H1 (cell line): ENCODE results near the gene TIMM22. TPM values are rescaled to one million over a fixed set of nuclear protein-coding genes. Genes with fewer than 3 reads are reported as not detected.

Experiments
- CTCF ChIA-PET: fragments of 300-600 bp; sonication (Branson Sonifier 250); formaldehyde crosslinking; loops from one replicate; lab custom pipeline; 2021; ENCODE audit not compliant: partially characterized antibody; lab: Charles Lee
- POLR2A ChIA-PET: fragments of 300-600 bp; sonication (Branson Sonifier 250); formaldehyde crosslinking; loops from one replicate; lab custom pipeline; 2021; ENCODE audit warnings: inconsistent platforms; ENCODE audit not compliant: partially characterized antibody; lab: Charles Lee
- DNase-seq, 2 experiments: peaks; one replicate each; pipeline versions ENCODE4 v3.0.0 to v3.0.0-alpha.2; 2010 to 2022; ENCODE audit warnings: low spot score in 2 of 2, low read depth in 1 of 2, mixed read lengths in 1 of 2
- FAIRE-seq: peaks from 2 replicates; lab custom pipeline; 2011; peaks lifted over from hg19 to GRCh38; lab: Jason Lieb, UNC
- H2AFZ ChIP-seq: 2 replicates; pipeline ENCODE4 v1.8.1; 2012; ENCODE audit warnings: low read length, inconsistent platforms
- H2AK5ac ChIP-seq: 2 replicates; pipeline ENCODE4 v1.6.1; 2013; ENCODE audit warnings: low read depth, low read length
- H2BK120ac ChIP-seq: replicated peaks from 2 replicates; pipeline ENCODE3; 2013; ENCODE audit warnings: low read depth, low read length, inconsistent platforms
- H2BK12ac ChIP-seq: 2 replicates; pipeline ENCODE4 v1.6.1; 2013; ENCODE audit warnings: low read depth, low read length
- H2BK15ac ChIP-seq: 2 replicates; pipeline ENCODE4 v1.6.1; 2013; ENCODE audit warnings: low read length
- H2BK20ac ChIP-seq: 2 replicates; pipeline ENCODE4 v1.6.1; 2013; ENCODE audit warnings: low read length
- H2BK5ac ChIP-seq: 2 replicates; pipeline ENCODE4 v1.6.1; 2013; ENCODE audit warnings: low read depth, low read length
- H3K14ac ChIP-seq: 2 replicates; pipeline ENCODE4 v1.6.1; 2013; ENCODE audit warnings: inconsistent platforms; ENCODE audit not compliant: insufficient read length
- H3K18ac ChIP-seq: 2 replicates; pipeline ENCODE4 v1.6.1; 2013; ENCODE audit warnings: low read length; ENCODE audit errors: extremely low read depth
- H3K23ac ChIP-seq: 2 replicates; pipeline ENCODE4 v1.6.1; 2013; ENCODE audit warnings: inconsistent platforms; ENCODE audit not compliant: insufficient read length
- H3K23me2 ChIP-seq: 2 replicates; pipeline ENCODE4 v1.6.1; 2013; ENCODE audit warnings: low read depth, low read length
- H3K27ac ChIP-seq: 2 replicates; pipeline ENCODE4 v1.6.1; 2011; ENCODE audit warnings: low read depth, low read length, inconsistent platforms
- H3K27me3 ChIP-seq, 4 experiments: replicated peaks in 1 of 4; 1 replicate in 1 of 4; 2 replicates in 3 of 4; pipeline versions ENCODE4 v1.6.1 to v1.8.1; 2011 to 2013; ENCODE audit warnings: low read length in 3 of 4, mild to moderate bottlenecking in 3 of 4, inconsistent platforms in 2 of 4, mixed read lengths in 2 of 4, moderate library complexity in 1 of 4; ENCODE audit not compliant: control insufficient read depth in 3 of 4, insufficient read depth in 3 of 4; ENCODE audit errors: extremely low read depth in 1 of 4
- H3K36me3 ChIP-seq, 4 experiments: 2 replicates each; pipeline versions ENCODE4 v1.6.1 to v1.8.1; 2011 to 2013; ENCODE audit warnings: mild to moderate bottlenecking in 4 of 4, low read length in 3 of 4, moderate library complexity in 2 of 4, control low read depth in 1 of 4, inconsistent platforms in 1 of 4; ENCODE audit not compliant: insufficient read depth in 4 of 4, control insufficient read depth in 2 of 4
- H3K4ac ChIP-seq: replicated peaks from 2 replicates; pipeline ENCODE3; 2013; ENCODE audit warnings: low read length, low read depth, mixed read lengths, inconsistent platforms; ENCODE audit not compliant: insufficient read length
- H3K4me1 ChIP-seq, 4 experiments: replicated peaks in 1 of 4; 1 replicate in 1 of 4; 2 replicates in 3 of 4; pipeline versions ENCODE4 v1.6.1 to v1.8.1; 2011 to 2013; ENCODE audit warnings: low read length in 3 of 4, inconsistent platforms in 2 of 4, mixed read lengths in 1 of 4; ENCODE audit not compliant: insufficient read depth in 4 of 4, control insufficient read depth in 3 of 4
- H3K4me2 ChIP-seq, 2 experiments: 2 replicates each; pipeline versions ENCODE4 v1.6.1 to v1.8.1; 2011 to 2013; ENCODE audit warnings: low read depth in 2 of 2, low read length in 2 of 2, control low read depth in 1 of 2, inconsistent platforms in 1 of 2, mild to moderate bottlenecking in 1 of 2; ENCODE audit not compliant: insufficient read depth in 1 of 2
- H3K4me3 ChIP-seq, 4 experiments: fragments of 200-600, 300-600 bp in 1 of 4; sonication (generic), shearing (Covaris generic), sonication (Bioruptor Twin) in 1 of 4; 2 replicates each; pipeline versions ENCODE4 v1.5.1 to v1.8.1; 2011 to 2016; ENCODE audit warnings: low read length in 4 of 4, low read depth in 3 of 4, control low read depth in 2 of 4, inconsistent platforms in 2 of 4, mild to moderate bottlenecking in 2 of 4, mixed read lengths in 1 of 4, moderate library complexity in 1 of 4; ENCODE audit not compliant: insufficient read depth in 2 of 4; ENCODE audit errors: extremely low read depth in 1 of 4
- H3K56ac ChIP-seq: replicated peaks from 2 replicates; pipeline ENCODE3; 2013; ENCODE audit warnings: low read depth, mild to moderate bottlenecking, mixed read lengths, low read length, inconsistent platforms; ENCODE audit not compliant: insufficient read length
- H3K79me1 ChIP-seq: 2 replicates; pipeline ENCODE4 v1.6.1; 2013; ENCODE audit warnings: low read depth, low read length, control low read depth
- H3K79me2 ChIP-seq, 2 experiments: 2 replicates each; pipeline versions ENCODE4 v1.6.1 to v1.8.1; 2012 to 2013; ENCODE audit warnings: low read length in 2 of 2, mild to moderate bottlenecking in 2 of 2, inconsistent platforms in 1 of 2; ENCODE audit not compliant: insufficient read depth in 2 of 2, control insufficient read depth in 1 of 2
- H3K9ac ChIP-seq, 4 experiments: replicated peaks in 1 of 4; 1 replicate in 1 of 4; 2 replicates in 3 of 4; pipeline versions ENCODE4 v1.6.1 to v1.8.1; 2011 to 2013; ENCODE audit warnings: low read depth in 3 of 4, low read length in 3 of 4, control low read depth in 2 of 4, mild to moderate bottlenecking in 2 of 4, moderate library complexity in 2 of 4, inconsistent platforms in 1 of 4; ENCODE audit errors: extremely low read depth in 1 of 4
- H3K9me3 ChIP-seq, 2 experiments: 2 replicates each; pipeline versions ENCODE4 v1.6.1 to v1.8.1; 2012 to 2013; ENCODE audit warnings: mild to moderate bottlenecking in 2 of 2, moderate library complexity in 2 of 2, control low read depth in 1 of 2, inconsistent platforms in 1 of 2, low read depth in 1 of 2, low read length in 1 of 2, mixed read lengths in 1 of 2; ENCODE audit not compliant: insufficient read depth in 2 of 2
- H4K20me1 ChIP-seq, 2 experiments: replicated peaks in 1 of 2; 2 replicates each; pipeline versions ENCODE3 to v1.8.1; 2011 to 2013; ENCODE audit warnings: inconsistent platforms in 2 of 2, low read length in 2 of 2, mild to moderate bottlenecking in 1 of 2; ENCODE audit not compliant: insufficient read depth in 2 of 2, control insufficient read depth in 1 of 2
- H4K5ac ChIP-seq: 2 replicates; pipeline ENCODE4 v1.6.1; 2013; ENCODE audit warnings: low read length, low read depth, mixed read lengths, inconsistent platforms; ENCODE audit not compliant: insufficient read length
- H4K8ac ChIP-seq: 2 replicates; pipeline ENCODE4 v1.8.0; 2013; ENCODE audit warnings: mild to moderate bottlenecking, moderate library complexity, low read length, inconsistent platforms; ENCODE audit not compliant: insufficient read depth; ENCODE audit errors: extremely low read depth
- H4K91ac ChIP-seq: replicated peaks from 2 replicates; pipeline ENCODE3; 2013; ENCODE audit warnings: low read length, mixed read lengths, inconsistent platforms; ENCODE audit not compliant: insufficient read length
- ATF2 ChIP-seq: IDR thresholded peaks from 2 replicates; pipeline ENCODE4 v1.6.1; 2012; ENCODE audit warnings: low read length, inconsistent platforms
- BCL11A ChIP-seq, 2 experiments: IDR thresholded peaks; one replicate each; pipeline ENCODE4 v1.6.1; 2011; ENCODE audit warnings: low read depth in 2 of 2, low read length in 2 of 2, mild to moderate bottlenecking in 2 of 2
- CBX5 ChIP-seq: fragments of 300-800, 300-1000 bp; sonication (generic); IDR thresholded peaks from 2 replicates; pipeline ENCODE4 v1.7.1; 2016; ENCODE audit warnings: antibody characterized with exemption, low read length, low read depth
- CEBPB ChIP-seq: IDR thresholded peaks from 2 replicates; pipeline ENCODE4 v1.6.1; 2012; ENCODE audit warnings: low read depth, low read length
- CREB1 ChIP-seq: IDR thresholded peaks from 2 replicates; pipeline ENCODE4 v1.6.1; 2012; ENCODE audit warnings: inconsistent platforms
- FOSL1 ChIP-seq: IDR thresholded peaks from 2 replicates; pipeline ENCODE4 v1.6.1; 2011; ENCODE audit warnings: mild to moderate bottlenecking, low read depth, low read length, moderate library complexity; ENCODE audit not compliant: insufficient read depth
- HDAC2 ChIP-seq, 2 experiments: fragments of 300-600 bp in 1 of 2; sonication (generic) in 1 of 2; IDR thresholded peaks; 2 replicates each; pipeline ENCODE4 v1.6.1; 2011 to 2012; ENCODE audit warnings: low read depth in 2 of 2, low read length in 2 of 2, mild to moderate bottlenecking in 2 of 2, moderate library complexity in 2 of 2, borderline replicate concordance in 1 of 2, inconsistent platforms in 1 of 2
- KDM5A ChIP-seq: fragments of 200-600 bp; IDR thresholded peaks from 2 replicates; pipeline ENCODE4 v1.7.1; 2012; ENCODE audit warnings: mild to moderate bottlenecking, low read length, inconsistent platforms, mixed read lengths
- PHF8 ChIP-seq: fragments of 200-600 bp; sonication (generic); conservative IDR thresholded peaks from 2 replicates; pipeline ENCODE4 v1.7.1; 2012; ENCODE audit warnings: low read depth, mild to moderate bottlenecking, inconsistent platforms, low read length, moderate library complexity
- SIN3A ChIP-seq, 2 experiments: IDR thresholded peaks in 1 of 2; conservative IDR thresholded peaks in 1 of 2; 2 replicates each; pipeline ENCODE4 v1.6.1; 2011 to 2012; ENCODE audit warnings: low read length in 2 of 2, improper control_type of control experiment in 1 of 2, low read depth in 1 of 2, mild to moderate bottlenecking in 1 of 2
- SIX5 ChIP-seq: IDR thresholded peaks from 2 replicates; pipeline ENCODE4 v1.6.1; 2011; ENCODE audit warnings: mild to moderate bottlenecking, low read depth, low read length
- TCF12 ChIP-seq: IDR thresholded peaks from 2 replicates; pipeline ENCODE4 v1.6.1; 2011; ENCODE audit warnings: low read depth, mild to moderate bottlenecking, low read length
- YY1 ChIP-seq: IDR thresholded peaks from 2 replicates; pipeline ENCODE4 v1.6.1; 2011; ENCODE audit warnings: low read depth, mild to moderate bottlenecking, low read length
- WGBS, 2 experiments: shearing (Covaris generic) in 1 of 2; methylation state at CpG; one replicate each; pipeline versions ENCODE4 v1.1.6 to v1.1.7; 2013 to 2015; ENCODE audit warnings: low lambda C conversion rate in 2 of 2, mixed read lengths in 2 of 2, inconsistent platforms in 1 of 2, low coverage in 1 of 2, missing lambda C conversion rate in 1 of 2; ENCODE audit not compliant: insufficient replicate concordance in 2 of 2, insufficient coverage in 1 of 2, insufficient read length in 1 of 2; ENCODE audit errors: extremely low coverage in 1 of 2, missing lambda C conversion rate in 1 of 2; 5-methylcytosine and 5-hydroxymethylcytosine counted together
- polyA plus RNA-seq, 7 experiments: library from polyadenylated mRNA; depleted of rRNA in 3 of 7; stranded (reverse) in 5 of 7; unstranded in 2 of 7; fragments of >200 nt in 5 of 7; fragments of 200-250 nt in 2 of 7; gene quantifications; 1 replicate in 5 of 7; 2 replicates in 1 of 7; 4 replicates in 1 of 7; pipeline versions ENCODE4 v1.2.1 to v1.2.3, GENCODE V29; 2011 to 2013; ENCODE audit warnings: missing spikeins in 2 of 7, mixed read lengths in 2 of 7
- total RNA-seq: library from RNA; stranded (reverse); fragmentation: NEBNext Ultra II Directional; extraction: Animal tissue kit (Norgen Biotek cat#: 25700); gene quantifications from 2 replicates; pipeline ENCODE4 v1.2.1, GENCODE V29; 2021

The TIMM22 gene
- total and polyA plus RNA-seq, 2 of the 8 experiments (the other 6 are each of a cell fraction or from before 2014, with no cell fraction given), result 13.8 to 17.4 TPM

DNA sequence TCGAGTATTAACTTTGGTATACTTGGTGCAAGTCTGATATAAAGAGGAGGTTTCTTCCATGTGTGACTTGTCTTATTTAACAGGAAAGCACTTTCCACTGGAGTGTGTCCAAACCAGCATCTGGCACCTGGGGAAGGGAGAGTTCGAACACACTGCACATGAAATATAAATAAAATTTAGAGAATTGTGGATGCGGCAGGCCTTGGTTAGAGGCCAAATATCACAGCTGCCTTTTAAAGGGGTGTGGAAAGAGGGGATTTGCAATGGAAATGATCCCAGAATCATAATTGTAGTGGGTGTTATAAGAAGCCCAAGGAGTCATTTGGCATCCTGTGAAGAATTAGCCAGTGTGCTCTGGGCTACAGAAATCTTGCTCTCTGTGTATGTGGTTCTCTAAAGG lies 13.0 kb upstream of the TIMM22 start:
- no peak overlapping the region for H3K9ac ChIP-seq
- H4K5ac ChIP-seq, result no peak overlapping the region
- no peak overlapping the region for H2BK20ac ChIP-seq
- H2BK120ac ChIP-seq, result no peak overlapping the region
- TF ChIP-seq ATF2 (no peak), PHF8 (no peak), SIN3A (conservative IDR thresholded peaks at IDR 0.05 in 1 of 2, IDR thresholded peaks at IDR 0.05 in 1 of 2; ENCODE audit: low read depth in 1 of 2, low read length in 2 of 2) (no peak), KDM5A (no peak), CBX5 (no peak), CEBPB (no peak), BCL11A (IDR thresholded peaks at IDR 0.05; ENCODE audit: low read depth in 2 of 2, low read length in 2 of 2) (no peak), HDAC2 (IDR thresholded peaks at IDR 0.05; ENCODE audit: borderline replicate concordance in 1 of 2, low read depth in 2 of 2, low read length in 2 of 2) (no peak), FOSL1 (no peak), TCF12 (no peak), YY1 (no peak), SIX5 (no peak), CREB1 (no peak)
- TF ChIP-seq, all 59 proteins: peak for 0
- Histone ChIP-seq H3K4me2 (no peak overlapping the region), H4K91ac (no peak overlapping the region), H3K79me2 (no peaks in the 10 kb centered on the region), H3K79me1 (no peaks in the 10 kb centered on the region; the same call in 1 of the 2 replicates), H2AK5ac (no peak overlapping the region), H3K27ac (no peak overlapping the region), H3K4ac (no peak overlapping the region), H4K8ac (no peak overlapping the region), H3K14ac (no peak overlapping the region), H2BK12ac (no peak overlapping the region), H2BK15ac (no peak overlapping the region), H3K36me3 (no peaks in the 10 kb centered on the region), H3K23ac (no peak overlapping the region), H3K56ac (no peak overlapping the region), H2BK5ac (no peak overlapping the region), H2AFZ (no peak overlapping the region), H3K9me3 (no peaks in the 10 kb centered on the region), H3K4me3 (no peak overlapping the region), H3K18ac (no peak overlapping the region), H3K27me3 (no peaks in the 10 kb centered on the region), H3K23me2 (no peaks in the 10 kb centered on the region), H4K20me1 (no peaks in the 10 kb centered on the region), H3K4me1 (peaks cover 0 to 3% (median 2%) of the 10 kb centered on the region in 4 experiments; a peak in 3 of 7 replicates)
- FAIRE-seq (no peak), DNase-seq (no peak)
- ChIA-PET POLR2A (interaction anchor here (1.6 kb wide), 1 partner anchor 189 kb away, joined by 3 read pairs; no protein-coding TSS in a partner anchor), CTCF (interaction anchor here (2.1 to 17.5 kb wide), 4 partner anchors 12 to 190 kb away, joined by 14 to 258 read pairs (median 50); partner anchors contain the start of gene TIMM22)
- WGBS, 2 experiments, result 80% methylated on average over 3 of the region's 3 CpGs; no CpG with 5 or more reads in 1 of the 2 experiments
